22Rv1 (cell line): ENCODE measurements around the gene PLCD4.

Experiments
- CTCF ChIP-seq: fragments of 450-650 bp; IDR thresholded peaks from 2 replicates; pipeline ENCODE4 v1.5.1; 2017; ENCODE audit warnings: mild to moderate bottlenecking
- ZFX ChIP-seq: fragments of 450-650 bp; IDR thresholded peaks from 2 replicates; pipeline ENCODE4 v1.6.1; 2017; ENCODE audit warnings: antibody characterized with exemption, borderline replicate concordance

- TF ChIP-seq ZFX, result no peak
- no peak for TF ChIP-seq CTCF
These were observed 37.4 kb downstream of the PLCD4 start for GRCh38 chr2:218645126-218645525.
